HG02840 (cell line): ENCODE results near the gene TUBGCP2.

Experiments
- ATAC-seq: cut with Tn5 transposase; IDR thresholded peaks from one replicate; pipeline ENCODE4 v1.9.1; 2021; ENCODE audit warnings: mild to moderate bottlenecking, moderate library complexity, moderate number of reproducible peaks; ENCODE audit not compliant: unreplicated experiment, low FRiP score

Gene TUBGCP2

GRCh38 chr10:133281628-133282372 is 26.9 kb downstream of the TUBGCP2 start:
- no peak for ATAC-seq

- no peak for ATAC-seq
Observed at GRCh38 chr10:133281084-133281483, 27.6 kb downstream of the TUBGCP2 start.

DNA sequence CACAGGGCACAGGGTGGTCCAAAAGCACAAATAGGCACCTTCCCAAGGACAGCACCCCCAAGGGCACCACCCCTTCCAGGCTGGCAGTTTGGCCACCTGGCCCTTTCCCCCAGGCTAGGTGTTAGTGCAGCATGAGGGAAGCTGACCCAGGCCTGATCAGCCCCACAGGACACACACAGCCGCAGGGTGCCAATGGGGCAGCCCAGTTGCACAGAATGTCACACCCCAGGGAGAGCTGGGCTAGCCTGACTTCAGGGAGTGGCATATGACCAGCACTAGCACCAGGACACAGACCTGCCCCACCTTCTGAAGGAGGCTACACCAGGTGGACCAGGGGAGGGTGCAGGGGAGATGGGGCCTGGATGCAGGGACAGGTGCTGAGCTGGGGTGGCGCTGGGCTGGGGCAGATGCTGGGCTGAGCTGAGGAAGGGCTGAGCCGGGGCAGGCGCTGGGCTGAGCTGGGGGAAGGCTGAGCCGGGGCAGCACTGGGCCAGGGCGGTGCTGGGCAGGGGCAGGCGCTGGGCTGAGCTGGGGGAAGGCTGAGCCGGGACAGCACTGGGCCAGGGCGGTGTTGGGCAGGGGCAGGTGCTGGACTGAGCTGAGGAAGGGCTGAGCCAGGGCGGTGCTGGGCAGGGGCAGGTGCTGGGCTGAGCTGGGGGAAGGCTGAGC is 28.1 kb downstream of the TUBGCP2 start:
- ATAC-seq: no peak

DNA sequence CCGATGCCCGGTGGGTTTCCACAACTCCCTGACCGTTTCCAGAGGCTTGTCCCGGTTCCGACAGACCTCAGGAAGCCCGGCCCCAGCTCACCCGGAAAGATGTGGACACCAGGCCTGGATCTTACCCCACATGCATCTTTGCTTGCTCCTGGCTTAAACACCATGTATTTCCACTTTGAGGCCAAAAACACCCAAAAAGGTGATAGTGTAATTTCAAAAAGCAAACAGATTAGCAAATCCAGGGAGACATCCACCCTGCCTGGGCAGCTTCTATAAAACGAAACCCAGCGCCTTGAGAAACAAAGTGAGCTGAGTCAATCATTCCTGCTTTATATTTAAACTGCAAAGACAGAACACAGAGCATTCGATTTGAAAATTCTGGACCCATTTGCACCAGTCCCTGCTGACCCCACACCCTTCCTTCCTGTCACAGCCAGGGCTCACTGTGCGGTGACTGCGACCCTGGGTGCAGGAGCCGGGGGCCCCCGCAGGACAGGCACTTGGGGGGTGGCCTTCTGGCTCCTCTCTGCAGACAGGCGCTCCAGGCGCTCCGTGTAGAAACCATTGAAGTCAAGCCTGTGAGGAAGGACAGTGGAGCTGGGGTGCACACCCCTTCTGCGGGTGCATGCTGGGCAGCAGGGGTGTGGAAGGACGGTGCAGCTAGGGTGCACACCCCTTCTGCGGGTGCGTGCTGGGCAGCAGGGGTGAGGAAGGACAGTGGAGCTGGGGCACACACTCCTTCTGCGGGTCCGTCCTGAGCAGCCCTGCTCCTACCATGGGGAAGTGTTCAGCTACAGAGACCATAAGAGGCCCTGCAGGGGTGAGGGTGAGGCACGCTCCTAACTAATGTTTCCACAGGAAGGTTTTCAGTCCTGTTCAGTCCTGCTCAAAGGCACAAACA is 29.1 kb downstream of the TUBGCP2 start:
- no peak for ATAC-seq

DNA sequence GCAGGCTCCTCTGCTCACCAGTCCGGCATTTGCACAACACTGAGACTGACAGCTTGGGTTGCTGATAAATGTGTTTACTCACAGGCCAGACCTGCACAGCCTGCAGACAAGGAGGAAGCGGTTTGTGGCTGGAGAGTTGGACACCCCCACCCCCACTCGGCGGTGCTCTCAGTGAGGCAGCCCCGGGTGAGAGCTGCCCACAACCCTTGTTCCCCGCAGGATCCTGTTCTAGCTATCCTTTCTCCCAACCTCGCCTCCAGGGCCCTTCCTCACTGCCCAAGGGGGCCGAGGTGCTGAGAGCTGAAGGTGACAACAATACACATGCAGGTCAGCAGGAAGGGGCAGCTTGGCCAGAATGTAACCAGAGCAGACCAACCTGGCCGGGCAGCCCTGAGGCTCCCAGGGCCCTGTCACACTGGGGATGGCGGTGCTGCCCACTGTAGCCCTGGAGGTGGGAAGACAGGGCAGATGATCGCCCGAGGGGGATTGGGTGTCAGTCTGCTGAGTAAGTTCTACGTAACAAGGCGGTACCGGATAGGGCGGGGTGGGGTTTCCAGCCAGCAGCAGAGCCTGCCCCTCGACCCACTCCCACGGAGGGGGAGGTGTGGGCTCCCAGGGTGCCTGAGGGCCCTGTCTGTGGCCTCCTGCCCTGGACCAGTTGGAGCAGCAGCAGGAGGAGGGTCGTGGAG is 30.0 kb downstream of the TUBGCP2 start:
- ATAC-seq: no peak

DNA sequence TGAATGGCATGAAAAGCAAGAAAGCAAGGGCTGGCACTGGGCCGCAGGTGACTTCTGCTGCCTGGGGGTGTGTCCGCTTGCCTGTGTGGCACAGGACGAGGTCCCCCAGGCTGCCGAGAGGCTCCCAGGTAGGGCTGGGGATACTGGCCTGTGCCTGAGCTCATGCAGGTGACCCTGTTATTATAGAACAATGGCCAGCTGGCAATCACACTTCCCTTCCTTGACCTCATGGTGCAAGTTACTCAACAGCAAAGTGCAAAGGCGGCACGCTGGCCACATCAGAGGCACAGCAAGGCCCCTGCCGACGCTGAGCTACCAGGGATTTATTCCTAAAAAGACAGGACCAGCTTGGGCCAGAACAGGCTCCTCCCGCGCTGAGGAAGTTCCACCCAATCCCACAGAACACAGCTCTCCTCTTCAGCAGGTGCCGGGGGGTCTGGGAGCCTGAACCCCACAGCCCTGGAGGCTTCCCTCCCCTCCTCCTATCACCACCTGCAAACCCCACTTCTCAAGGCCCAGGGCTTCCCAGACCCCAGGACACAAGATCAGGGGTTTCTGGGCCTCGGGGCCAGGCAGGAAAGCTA is 30.6 kb downstream of the TUBGCP2 start:
- no peak for ATAC-seq

- ATAC-seq: no peak
Observed at GRCh38 chr10:133277277-133277992, 31.2 kb downstream of the TUBGCP2 start.

DNA sequence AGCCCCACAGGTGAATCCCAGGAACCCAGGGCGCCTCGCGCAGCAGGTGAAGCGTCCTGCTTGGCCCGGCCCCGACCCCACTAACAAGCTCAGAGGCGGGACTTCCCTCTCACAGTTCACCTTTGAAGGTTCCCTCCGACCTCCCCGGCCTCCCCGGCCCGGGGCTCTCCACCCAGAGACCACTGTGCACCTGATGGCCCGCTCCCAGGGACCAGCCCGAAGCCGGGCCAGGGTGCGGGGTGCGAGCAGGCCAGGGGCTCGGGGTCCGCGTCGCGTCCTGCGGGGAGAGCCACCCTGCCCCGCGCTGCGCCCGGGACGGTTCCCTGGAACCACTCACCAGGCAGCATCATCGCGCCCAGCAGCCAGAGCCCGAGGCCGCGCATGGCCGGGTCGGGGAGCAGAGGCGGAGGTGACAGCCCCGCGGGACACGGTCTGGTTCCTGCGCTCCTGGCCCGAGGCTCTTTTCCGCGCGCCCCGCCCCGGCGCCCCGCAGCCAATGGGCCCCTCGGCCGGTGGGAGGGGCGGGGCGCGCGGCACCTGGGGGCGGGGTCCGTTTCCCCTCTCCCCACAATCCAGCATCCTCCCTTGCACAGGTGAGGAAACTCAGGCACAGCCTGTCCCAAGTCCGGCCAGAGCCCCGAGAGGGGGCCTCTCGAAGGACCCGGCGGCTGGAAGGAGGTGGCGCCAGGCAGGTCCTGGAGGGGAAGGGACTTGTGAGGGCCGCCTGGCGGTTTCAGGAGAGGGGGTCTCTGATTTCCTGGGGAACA is 32.1 kb downstream of the TUBGCP2 start, which contains the start of gene ADAM8:
ADAM8 (minus strand) TSS at position 434 of the 767 bp plus-strand sequence; CDS start at position 383, 51 bp downstream.
- ATAC-seq: peak; percentile 34

- ATAC-seq: no peak
Observed at GRCh38 chr10:133276100-133276434, 32.6 kb downstream of the TUBGCP2 start.

GRCh38 chr10:133275684-133276092 is 33.0 kb downstream of the TUBGCP2 start:
- peak; percentile 25 for ATAC-seq

GRCh38 chr10:133274751-133275683 is 33.7 kb downstream of the TUBGCP2 start:
- ATAC-seq: peak; percentile 52

GRCh38 chr10:133273534-133274143 is 35.0 kb downstream of the TUBGCP2 start:
- no peak for ATAC-seq

- ATAC-seq: no peak
Observed at GRCh38 chr10:133272964-133273420, 35.7 kb downstream of the TUBGCP2 start.

GRCh38 chr10:133272301-133272963 is 36.2 kb downstream of the TUBGCP2 start:
- no peak for ATAC-seq

GRCh38 chr10:133271521-133272300 is 37.0 kb downstream of the TUBGCP2 start:
- no peak for ATAC-seq

GRCh38 chr10:133270773-133271297 is 37.8 kb downstream of the TUBGCP2 start:
- no peak for ATAC-seq
